ENCODE measurements around the gene HEPN1. TPM values are rescaled to one million over a fixed set of nuclear protein-coding genes. Genes with fewer than 3 reads are reported as not detected.
A peak's percentile ranks its signal among the peaks of the same experiment; 100 is the strongest.

HEPN1 gene
- total and polyA plus RNA-seq, 2 donors (not counting 3 experiments of a cell fraction or from before 2014, with no cell fraction given): not detected

- CTCF ChIA-PET: interaction anchor here (1.1 to 3.5 kb wide), 7 partner anchors 8 to 463 kb away, joined by 3 to 14 read pairs (median 4); partner anchors contain the start of gene ROBO4
- Histone ChIP-seq H3K4me2 (ENCODE audit: insufficient read depth, low read length) (no peak overlapping the region), H2AFZ (ENCODE audit: low read depth, low read length) (no peak overlapping the region), H3K9me3 (replicated peaks; ENCODE audit: control insufficient read depth, insufficient read depth, low read length) (no peaks in the 10 kb centered on the region), H3K27ac (ENCODE audit: insufficient read depth, low read depth, low read length) (no peak overlapping the region), H3K36me3 (ENCODE audit: control insufficient read depth in 2 of 2, extremely low read depth in 1 of 2, insufficient read depth in 2 of 2, low read length in 2 of 2) (peaks cover 39 to 43% of the 10 kb centered on the region in 2 experiments), H3K4me1 (ENCODE audit: control insufficient read depth, extremely low read depth, insufficient read depth, low read length) (peaks cover 68% of the 10 kb centered on the region), H3K79me2 (ENCODE audit: control insufficient read depth, insufficient read depth, low read length) (peaks cover 22% of the 10 kb centered on the region), H3K4me3 (replicated peaks in 1 of 3; ENCODE audit: insufficient read depth in 1 of 3, low read depth in 1 of 3, low read length in 3 of 3) (no peak overlapping the region), H3K9ac (replicated peaks; ENCODE audit: extremely low read depth, insufficient read depth, low read length) (no peak overlapping the region), H4K20me1 (replicated peaks; ENCODE audit: control insufficient read depth, extremely low read depth, insufficient read depth, low read length) (no peaks in the 10 kb centered on the region), H3K27me3 (ENCODE audit: control insufficient read depth in 2 of 2, insufficient read depth in 2 of 2, low read length in 2 of 2) (no peaks in the 10 kb centered on the region), H3K9me1 (replicated peaks; ENCODE audit: control insufficient read depth, extremely low read depth, insufficient read depth, low read length) (no peaks in the 10 kb centered on the region)
- FAIRE-seq: no peak
- POLR2A ChIA-PET: interaction anchor here (2.0 to 4.5 kb wide), 3 partner anchors 11 to 69 kb away, joined by 5 to 39 read pairs (median 16); partner anchors contain the start of genes CCDC15 and ROBO4
- dilution Hi-C loops (cut with MboI; ENCODE audit: extremely low pct_ligation_motif_present, low sequenced_read_pairs) (no loop called here), intact Hi-C loops (cut with micrococcal nuclease) (no loop called here)
- BruUV-seq (replicated peaks): TSS peak; percentile 75
- DNase-seq (ENCODE audit: low read depth, low spot score): no peak
- TF ChIP-seq JUN (IDR thresholded peaks at IDR 0.05; ENCODE audit: borderline replicate concordance, insufficient read depth, insufficient read length, low read depth) (no peak), POLR2AphosphoS5 (IDR thresholded peaks at IDR 0.05; ENCODE audit: insufficient read depth, low read depth, low read length) (no peak), POLR2A (IDR thresholded peaks at IDR 0.05; ENCODE audit: low read depth, low read length) (no peak), GATA2 (IDR thresholded peaks at IDR 0.05; ENCODE audit: insufficient read depth, insufficient read length, low read depth, low read length) (no peak), MYC (IDR thresholded peaks at IDR 0.05; ENCODE audit: low read depth, low read length) (no peak), MAX (IDR thresholded peaks at IDR 0.05; ENCODE audit: insufficient read depth, insufficient read length) (no peak), CTCF (IDR thresholded peaks at IDR 0.05; ENCODE audit: extremely low read depth in 1 of 2, insufficient read depth in 1 of 2, low read depth in 1 of 2, low read length in 2 of 2) (no peak), FOS (IDR thresholded peaks at IDR 0.05; ENCODE audit: borderline replicate concordance, insufficient read depth, low read length) (no peak)
These were observed 34.7 kb upstream of the HEPN1 start for GRCh38 chr11:124884340-124884739.

Data from endothelial cell of umbilical vein (primary cell).